ENCODE data around the gene MRAS.

MRAS gene

DNA sequence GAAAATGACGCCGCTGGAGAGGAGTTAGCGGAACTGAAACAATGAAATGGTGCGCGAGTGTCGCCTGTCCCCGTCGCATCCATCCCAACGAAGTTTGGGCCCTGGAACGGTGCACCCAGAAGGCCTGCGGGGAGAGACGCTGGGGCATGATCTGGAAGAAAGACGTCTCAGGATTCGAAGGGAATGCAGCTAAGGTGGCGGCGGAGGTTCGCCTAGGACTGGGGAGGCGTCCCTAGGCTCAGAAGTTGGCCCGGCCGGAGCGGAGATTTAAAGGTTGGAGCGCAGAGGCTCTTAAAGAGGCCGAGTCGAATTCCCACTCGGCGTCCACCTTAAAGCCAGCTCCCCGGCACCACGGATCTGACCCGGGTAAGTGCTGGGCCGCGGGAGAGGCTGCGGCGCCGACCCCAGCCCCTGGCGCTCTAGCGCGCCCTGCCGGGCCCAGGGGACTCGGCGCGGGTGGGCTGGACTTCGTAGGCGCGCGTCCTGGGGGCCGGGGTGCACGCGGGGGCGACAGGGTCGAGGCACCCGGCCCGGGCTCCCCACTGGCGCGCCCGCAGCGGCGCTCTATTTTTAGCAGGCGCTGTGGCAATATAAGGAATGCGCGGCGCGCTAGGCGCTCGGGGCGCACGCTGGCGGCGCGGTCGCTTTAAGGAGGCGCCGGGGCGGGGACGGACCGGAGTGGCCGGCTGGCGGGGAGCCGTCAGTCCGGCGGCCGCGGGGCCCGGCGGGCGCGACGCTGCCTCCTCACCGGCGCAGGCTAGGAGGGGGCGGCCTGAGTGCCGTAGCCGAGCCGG, at the start of gene MRAS:
MRAS (plus strand) TSS at position 620 of the 794 bp plus-strand sequence. CDS start 24,305 bp downstream, outside the sequence.
- peak; percentile 82 to 86 for DNase-seq (ENCODE audit: low read depth in 2 of 2)
- TF ChIP-seq, protein P1, sequence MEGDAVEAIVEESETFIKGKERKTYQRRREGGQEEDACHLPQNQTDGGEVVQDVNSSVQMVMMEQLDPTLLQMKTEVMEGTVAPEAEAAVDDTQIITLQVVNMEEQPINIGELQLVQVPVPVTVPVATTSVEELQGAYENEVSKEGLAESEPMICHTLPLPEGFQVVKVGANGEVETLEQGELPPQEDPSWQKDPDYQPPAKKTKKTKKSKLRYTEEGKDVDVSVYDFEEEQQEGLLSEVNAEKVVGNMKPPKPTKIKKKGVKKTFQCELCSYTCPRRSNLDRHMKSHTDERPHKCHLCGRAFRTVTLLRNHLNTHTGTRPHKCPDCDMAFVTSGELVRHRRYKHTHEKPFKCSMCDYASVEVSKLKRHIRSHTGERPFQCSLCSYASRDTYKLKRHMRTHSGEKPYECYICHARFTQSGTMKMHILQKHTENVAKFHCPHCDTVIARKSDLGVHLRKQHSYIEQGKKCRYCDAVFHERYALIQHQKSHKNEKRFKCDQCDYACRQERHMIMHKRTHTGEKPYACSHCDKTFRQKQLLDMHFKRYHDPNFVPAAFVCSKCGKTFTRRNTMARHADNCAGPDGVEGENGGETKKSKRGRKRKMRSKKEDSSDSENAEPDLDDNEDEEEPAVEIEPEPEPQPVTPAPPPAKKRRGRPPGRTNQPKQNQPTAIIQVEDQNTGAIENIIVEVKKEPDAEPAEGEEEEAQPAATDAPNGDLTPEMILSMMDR (IDR thresholded peaks at IDR 0.05; ENCODE audit: low read depth, low read length) = no peak
- peak within 1 kb of the TSS; percentile 64 to 72 for H3K4me3 ChIP-seq (replicated peaks in 1 of 2; ENCODE audit: low read depth in 2 of 2, low read length in 2 of 2)

DNA sequence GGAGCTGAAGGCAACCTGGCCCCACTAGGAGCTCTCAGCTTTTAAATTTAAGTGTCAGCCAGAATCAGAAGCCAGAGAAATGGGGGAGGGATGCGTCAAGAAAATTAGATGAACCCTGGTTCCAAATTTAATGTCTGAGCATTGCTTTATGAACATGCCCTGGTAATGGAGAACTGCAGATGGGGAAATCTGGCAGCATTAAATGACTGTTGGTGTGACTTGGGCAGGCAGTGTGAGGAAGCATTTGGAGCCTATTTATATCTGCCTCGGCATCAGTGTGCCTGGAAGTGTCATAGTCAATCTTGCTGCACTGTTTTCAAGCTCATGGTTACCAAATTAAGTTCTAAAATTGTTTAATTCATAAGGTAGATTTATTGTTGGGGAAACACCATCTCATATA, 47.7 kb upstream of the MRAS start:
- DNase-seq (ENCODE audit: low read depth in 2 of 2) = no peak
- TF ChIP-seq, protein P1 (IDR thresholded peaks at IDR 0.05; ENCODE audit: low read depth, low read length) = no peak
- no peak overlapping the region for H3K4me3 ChIP-seq (replicated peaks in 1 of 2; ENCODE audit: low read depth in 2 of 2, low read length in 2 of 2)

DNA sequence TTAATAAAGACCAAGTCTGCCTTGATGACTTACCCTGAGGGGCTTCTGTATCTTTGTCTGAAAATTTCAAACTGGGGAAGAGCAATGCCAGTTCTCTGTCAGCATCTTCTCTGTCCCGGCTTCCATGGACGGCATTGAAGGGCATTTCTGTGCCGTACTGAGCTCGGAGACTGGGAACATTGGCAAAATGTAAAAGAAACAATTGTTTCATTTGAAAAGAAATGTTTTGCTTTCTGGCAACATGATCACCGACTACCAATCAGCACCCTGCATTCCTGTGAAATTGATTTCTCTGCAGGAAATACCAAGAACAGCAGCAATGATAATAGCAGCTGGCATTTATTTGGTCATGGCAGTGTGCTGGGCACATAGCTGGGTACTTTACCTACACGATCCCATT, 44.9 kb upstream of the MRAS start:
- TF ChIP-seq, protein P1 (IDR thresholded peaks at IDR 0.05; ENCODE audit: low read depth, low read length) = no peak
- no peak overlapping the region for H3K4me3 ChIP-seq (replicated peaks in 1 of 2; ENCODE audit: low read depth in 2 of 2, low read length in 2 of 2)
- no peak for DNase-seq (ENCODE audit: low read depth in 2 of 2)

DNA sequence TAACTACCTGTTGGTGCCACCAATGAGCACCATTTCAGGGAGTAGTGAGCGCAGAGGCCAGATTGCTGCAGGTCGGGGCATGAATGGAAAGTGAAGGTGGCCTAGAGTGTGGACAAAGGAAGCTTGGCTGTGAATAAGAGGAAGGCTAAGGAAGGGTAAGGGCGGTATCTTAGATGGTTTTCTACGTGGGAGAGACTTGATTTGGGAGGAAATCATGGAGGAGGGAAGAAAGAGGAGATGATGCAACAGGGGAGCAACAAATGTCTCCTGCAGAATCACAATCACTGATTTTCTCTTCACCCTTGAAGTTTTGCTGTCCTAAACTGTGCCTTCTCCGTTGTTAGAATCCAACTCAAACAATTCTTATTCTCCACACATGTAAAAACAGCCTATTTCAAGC, 40.5 kb upstream of the MRAS start:
- TF ChIP-seq, protein P1 (IDR thresholded peaks at IDR 0.05; ENCODE audit: low read depth, low read length) = no peak
- H3K4me3 ChIP-seq (replicated peaks in 1 of 2; ENCODE audit: low read depth in 2 of 2, low read length in 2 of 2) = no peak overlapping the region
- DNase-seq (ENCODE audit: low read depth in 2 of 2) = no peak

DNA sequence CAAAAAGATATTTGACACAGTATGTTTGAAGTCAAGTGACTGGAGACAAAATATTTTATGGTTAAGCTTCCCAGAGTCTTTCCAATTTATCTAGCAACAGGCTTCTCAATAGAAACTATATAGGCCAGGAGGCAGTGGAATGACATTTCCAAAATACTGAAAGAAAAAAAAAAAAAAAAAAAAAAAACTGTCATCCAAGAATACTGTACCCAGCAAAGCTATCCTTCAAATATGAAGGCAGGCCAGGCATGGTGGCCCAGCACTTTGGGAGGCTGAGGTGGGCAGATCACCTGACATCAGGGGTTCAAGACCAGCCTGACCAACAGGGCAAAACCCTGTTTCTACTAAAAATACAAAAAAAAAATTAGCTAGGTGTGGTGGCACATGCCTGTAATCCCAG, 39.6 kb upstream of the MRAS start:
- DNase-seq (ENCODE audit: low read depth in 2 of 2) = no peak
- no peak overlapping the region for H3K4me3 ChIP-seq (replicated peaks in 1 of 2; ENCODE audit: low read depth in 2 of 2, low read length in 2 of 2)
- TF ChIP-seq, protein P1 (IDR thresholded peaks at IDR 0.05; ENCODE audit: low read depth, low read length) = no peak

DNA sequence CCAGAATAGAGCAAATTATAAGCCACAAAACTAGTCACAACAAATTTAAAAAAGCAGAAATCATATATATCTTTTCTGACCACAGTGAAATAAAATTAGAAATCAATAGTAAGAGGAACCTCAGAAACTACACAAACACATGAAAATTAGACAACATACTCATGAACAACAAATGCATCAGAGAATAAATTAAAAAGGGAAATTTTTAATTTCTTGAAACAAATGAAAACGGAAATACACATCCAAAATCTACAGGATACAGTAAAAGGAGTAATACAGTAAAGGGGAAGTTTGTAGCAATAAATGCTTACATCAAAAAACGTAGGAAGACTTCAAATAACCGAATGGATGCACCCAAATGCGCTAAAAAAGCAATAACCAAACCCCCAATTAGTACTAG, 37.9 kb upstream of the MRAS start:
- TF ChIP-seq, protein P1 (IDR thresholded peaks at IDR 0.05; ENCODE audit: low read depth, low read length) = no peak
- no peak for DNase-seq (ENCODE audit: low read depth in 2 of 2)
- H3K4me3 ChIP-seq (replicated peaks in 1 of 2; ENCODE audit: low read depth in 2 of 2, low read length in 2 of 2) = no peak overlapping the region

Data from cardiac fibroblast (primary cell).